ENCODE measurements around the gene P2RY12.

P2RY12 gene

GRCh38 chr3:151307131-151307530 is 77.4 kb downstream of the P2RY12 start:
- no peak for DNase-seq (ENCODE audit: low read depth in 2 of 2)

GRCh38 chr3:151306168-151306810 is 78.3 kb downstream of the P2RY12 start:
- DNase-seq (ENCODE audit: low read depth in 2 of 2), result no peak

GRCh38 chr3:151305775-151306151 is 78.8 kb downstream of the P2RY12 start:
- DNase-seq (ENCODE audit: low read depth in 2 of 2), result no peak

GRCh38 chr3:151305060-151305774 is 79.3 kb downstream of the P2RY12 start:
- no peak for DNase-seq (ENCODE audit: low read depth in 2 of 2)

GRCh38 chr3:151303751-151304150 is 80.8 kb downstream of the P2RY12 start:
- DNase-seq (ENCODE audit: low read depth in 2 of 2), result no peak

GRCh38 chr3:151301787-151302186 is 82.8 kb downstream of the P2RY12 start:
- no peak for DNase-seq (ENCODE audit: low read depth in 2 of 2)

- no peak for DNase-seq (ENCODE audit: low read depth in 2 of 2)
These were observed 84.0 kb downstream of the P2RY12 start for GRCh38 chr3:151300539-151300938.

- no peak for DNase-seq (ENCODE audit: low read depth in 2 of 2)
These were observed 85.5 kb downstream of the P2RY12 start for GRCh38 chr3:151299006-151299405.

- no peak for DNase-seq (ENCODE audit: low read depth in 2 of 2)
These were observed 87.1 kb downstream of the P2RY12 start for GRCh38 chr3:151297429-151297828.

- DNase-seq (ENCODE audit: low read depth in 2 of 2), result no peak
These were observed 88.3 kb downstream of the P2RY12 start for GRCh38 chr3:151296226-151296625.

- no peak for DNase-seq (ENCODE audit: low read depth in 2 of 2)
These were observed 91.4 kb downstream of the P2RY12 start for GRCh38 chr3:151293127-151293526.

- DNase-seq (ENCODE audit: low read depth in 2 of 2), result no peak
These were observed 93.9 kb downstream of the P2RY12 start for GRCh38 chr3:151290673-151291072.

GRCh38 chr3:151289445-151289844 is 95.1 kb downstream of the P2RY12 start:
- DNase-seq (ENCODE audit: low read depth in 2 of 2), result no peak
